Measurements from ENCODE around the gene RADIL. TPM values are rescaled to one million over a fixed set of nuclear protein-coding genes. Genes with fewer than 3 reads are reported as not detected.

Gene RADIL
- polyA plus RNA-seq, 3 donors = not detected

DNA sequence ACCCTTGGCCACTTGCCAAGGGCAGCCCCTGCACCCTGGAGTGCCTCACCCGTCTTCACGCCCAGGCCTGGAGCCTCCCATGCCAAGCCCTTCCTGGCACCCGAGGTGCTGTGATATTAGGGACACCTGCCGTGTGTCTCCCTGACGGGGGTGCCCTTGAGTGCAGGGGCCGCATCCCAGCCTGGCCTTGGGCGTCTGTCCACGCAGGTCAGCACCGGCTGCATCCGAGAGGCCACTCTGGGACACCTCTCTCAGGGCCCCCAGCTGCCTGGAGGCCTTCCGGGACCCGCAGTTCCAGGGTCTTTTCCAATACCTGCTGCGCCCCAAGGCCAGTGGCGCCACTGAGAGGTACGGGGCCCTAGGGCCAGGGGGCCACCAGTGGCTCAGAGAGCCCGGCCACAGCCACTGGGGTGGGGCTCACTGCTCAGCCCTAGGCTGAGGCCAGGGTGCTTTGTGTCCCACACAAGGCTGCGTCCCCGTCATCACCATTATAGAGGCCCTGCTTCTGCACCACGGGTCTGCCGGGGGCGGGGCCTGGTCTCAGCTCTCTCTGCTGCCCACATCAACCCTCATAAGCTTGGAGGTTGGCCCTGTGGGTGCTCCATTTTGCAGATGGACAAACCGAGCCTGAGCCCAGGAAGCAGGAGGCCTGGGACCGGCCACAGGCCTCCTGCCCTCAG lies 95.4 kb downstream of the RADIL start:
- no peak for DNase-seq
- H3K36me3 ChIP-seq (replicated peaks in 1 of 2; ENCODE audit: control insufficient read depth in 1 of 2, insufficient read depth in 2 of 2, low read length in 2 of 2) = peaks cover 86 to 87% of the 10 kb centered on the region in 2 donors
- H3K4me3 ChIP-seq (replicated peaks in 1 of 3; ENCODE audit: low read depth in 2 of 3, low read length in 3 of 3) = no peak overlapping the region
- Mint-ChIP-seq H3K4me3 (no peak overlapping the region), H3K4me1 (peaks cover 5% of the 10 kb centered on the region), H3K9me3 (peaks cover 0 to 6% (median 2%) of the 10 kb centered on the region in 7 donors), H3K27me3 (ENCODE audit: low read depth in 3 of 3) (peaks cover 0 to 3% (median 0%) of the 10 kb centered on the region in 3 donors), H3K27ac (no peak overlapping the region), H3K36me3 (peaks cover 49 to 78% of the 10 kb centered on the region in 2 donors)
- no peak overlapping the region for H3K4me2 ChIP-seq (replicated peaks; ENCODE audit: extremely low read depth, low read length, poor library complexity, severe bottlenecking)
- no peak overlapping the region for H2AFZ ChIP-seq (ENCODE audit: insufficient read depth, low read depth, low read length, poor library complexity, severe bottlenecking)
- TF ChIP-seq, protein P1, sequence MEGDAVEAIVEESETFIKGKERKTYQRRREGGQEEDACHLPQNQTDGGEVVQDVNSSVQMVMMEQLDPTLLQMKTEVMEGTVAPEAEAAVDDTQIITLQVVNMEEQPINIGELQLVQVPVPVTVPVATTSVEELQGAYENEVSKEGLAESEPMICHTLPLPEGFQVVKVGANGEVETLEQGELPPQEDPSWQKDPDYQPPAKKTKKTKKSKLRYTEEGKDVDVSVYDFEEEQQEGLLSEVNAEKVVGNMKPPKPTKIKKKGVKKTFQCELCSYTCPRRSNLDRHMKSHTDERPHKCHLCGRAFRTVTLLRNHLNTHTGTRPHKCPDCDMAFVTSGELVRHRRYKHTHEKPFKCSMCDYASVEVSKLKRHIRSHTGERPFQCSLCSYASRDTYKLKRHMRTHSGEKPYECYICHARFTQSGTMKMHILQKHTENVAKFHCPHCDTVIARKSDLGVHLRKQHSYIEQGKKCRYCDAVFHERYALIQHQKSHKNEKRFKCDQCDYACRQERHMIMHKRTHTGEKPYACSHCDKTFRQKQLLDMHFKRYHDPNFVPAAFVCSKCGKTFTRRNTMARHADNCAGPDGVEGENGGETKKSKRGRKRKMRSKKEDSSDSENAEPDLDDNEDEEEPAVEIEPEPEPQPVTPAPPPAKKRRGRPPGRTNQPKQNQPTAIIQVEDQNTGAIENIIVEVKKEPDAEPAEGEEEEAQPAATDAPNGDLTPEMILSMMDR (IDR thresholded peaks at IDR 0.05) = no peak
- peaks cover 2% of the 10 kb centered on the region for H3K79me2 ChIP-seq (ENCODE audit: insufficient read depth, low read length)
- intact Hi-C loops (cut with micrococcal nuclease) = no loop called here
- peaks cover 12 to 17% of the 10 kb centered on the region in 2 donors for H3K4me1 ChIP-seq (ENCODE audit: control insufficient read depth in 1 of 2, insufficient read depth in 2 of 2, low read length in 2 of 2)
- no peaks in the 10 kb centered on the region for H3K27me3 ChIP-seq (ENCODE audit: control insufficient read depth in 2 of 2, insufficient read depth in 2 of 2, low read length in 2 of 2)
- no peaks in the 10 kb centered on the region for H3K9me3 ChIP-seq (replicated peaks in 1 of 2; ENCODE audit: control insufficient read depth in 1 of 2, insufficient read depth in 1 of 2, low read length in 2 of 2)
- H4K20me1 ChIP-seq (ENCODE audit: insufficient read depth, low read length) = peaks cover 63% of the 10 kb centered on the region
- no peak overlapping the region for H3K9ac ChIP-seq (ENCODE audit: insufficient read depth, low read length, poor library complexity, severe bottlenecking)
- no peak overlapping the region for H3K27ac ChIP-seq (ENCODE audit: low read depth in 1 of 2, low read length in 2 of 2)
- WGBS (ENCODE audit: insufficient coverage) = 92% methylated on average over 22 of the region's 23 CpGs

DNA sequence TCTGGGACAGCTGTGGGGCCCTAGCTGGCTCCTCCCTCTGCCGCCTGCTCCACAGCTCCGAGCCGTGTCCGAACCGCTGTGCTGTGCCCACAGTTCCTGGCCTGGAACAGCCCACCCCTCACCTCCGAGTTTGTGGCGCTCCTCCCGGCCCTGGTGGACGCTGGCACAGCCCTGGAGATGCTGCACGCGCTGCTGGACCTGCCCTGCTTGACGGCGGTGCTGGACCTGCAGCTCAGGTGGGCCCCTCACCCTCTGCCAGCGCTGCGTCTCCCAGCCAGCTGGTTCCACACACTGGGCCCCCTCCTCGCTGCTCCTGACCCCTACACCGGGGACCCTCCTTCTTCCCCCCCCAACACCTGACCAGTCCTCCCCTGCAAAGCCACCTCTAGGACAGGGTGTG lies 96.0 kb downstream of the RADIL start:
- Histone ChIP-seq H3K4me3 (replicated peaks in 1 of 3; ENCODE audit: low read depth in 2 of 3, low read length in 3 of 3) (no peak overlapping the region), H3K79me2 (ENCODE audit: insufficient read depth, low read length) (peaks cover 7% of the 10 kb centered on the region), H3K9ac (ENCODE audit: insufficient read depth, low read length, poor library complexity, severe bottlenecking) (no peak overlapping the region), H3K4me1 (ENCODE audit: control insufficient read depth in 1 of 2, insufficient read depth in 2 of 2, low read length in 2 of 2) (peaks cover 9 to 12% of the 10 kb centered on the region in 2 donors), H3K27ac (ENCODE audit: low read depth in 1 of 2, low read length in 2 of 2) (no peak overlapping the region), H2AFZ (ENCODE audit: insufficient read depth, low read depth, low read length, poor library complexity, severe bottlenecking) (no peak overlapping the region), H4K20me1 (ENCODE audit: insufficient read depth, low read length) (peaks cover 68% of the 10 kb centered on the region), H3K9me3 (replicated peaks in 1 of 2; ENCODE audit: control insufficient read depth in 1 of 2, insufficient read depth in 1 of 2, low read length in 2 of 2) (no peaks in the 10 kb centered on the region), H3K36me3 (replicated peaks in 1 of 2; ENCODE audit: control insufficient read depth in 1 of 2, insufficient read depth in 2 of 2, low read length in 2 of 2) (peaks cover 92 to 93% of the 10 kb centered on the region in 2 donors), H3K4me2 (replicated peaks; ENCODE audit: extremely low read depth, low read length, poor library complexity, severe bottlenecking) (no peak overlapping the region), H3K27me3 (ENCODE audit: control insufficient read depth in 2 of 2, insufficient read depth in 2 of 2, low read length in 2 of 2) (no peaks in the 10 kb centered on the region)
- Mint-ChIP-seq H3K27ac (no peak overlapping the region), H3K36me3 (peaks cover 51 to 84% of the 10 kb centered on the region in 2 donors), H3K4me1 (peaks cover 5% of the 10 kb centered on the region), H3K4me3 (no peak overlapping the region), H3K27me3 (ENCODE audit: low read depth in 3 of 3) (peaks cover 0 to 3% (median 0%) of the 10 kb centered on the region in 3 donors), H3K9me3 (peaks cover 0 to 6% (median 2%) of the 10 kb centered on the region in 7 donors)
- no peak for DNase-seq
- intact Hi-C loops (cut with micrococcal nuclease) = no loop called here
- WGBS (ENCODE audit: insufficient coverage) = 95% methylated on average over 17 of the region's 17 CpGs
- TF ChIP-seq, protein P1 (IDR thresholded peaks at IDR 0.05) = no peak
